HEK293 (cell line): ENCODE results near the gene RNF212.

Source experiments
- CTCF ChIP-seq: fragments of 450-650 bp; formaldehyde crosslinking; IDR thresholded peaks from 2 replicates; pipeline ENCODE4 v1.5.1; 2016; ENCODE audit warnings: missing biosample characterization, missing genetic modification characterization
- PRDM1 ChIP-seq: fragments of 450-650 bp; formaldehyde crosslinking; IDR thresholded peaks from 2 replicates; pipeline ENCODE4; 2016; ENCODE audit warnings: missing biosample characterization, missing genetic modification characterization
- YY1 ChIP-seq: fragments of 450-650 bp; formaldehyde crosslinking; IDR thresholded peaks from 2 replicates; pipeline ENCODE4 v1.5.1; 2018; ENCODE audit warnings: missing biosample characterization, missing genetic modification characterization
- ZNF302 ChIP-seq: fragments of 450-650 bp; formaldehyde crosslinking; IDR thresholded peaks from 2 replicates; pipeline ENCODE4 v1.5.1; 2016; ENCODE audit warnings: missing biosample characterization, missing genetic modification characterization, low read depth
- ZNF548 ChIP-seq: fragments of 450-650 bp; formaldehyde crosslinking; IDR thresholded peaks from 2 replicates; pipeline ENCODE4 v1.5.1; 2016; ENCODE audit warnings: missing biosample characterization, missing genetic modification characterization
- ZNF585B ChIP-seq: fragments of 450-650 bp; formaldehyde crosslinking; IDR thresholded peaks from 2 replicates; pipeline ENCODE4 v1.5.1; 2016; ENCODE audit warnings: missing biosample characterization, missing genetic modification characterization
- ZNF704 ChIP-seq: fragments of 450-650 bp; formaldehyde crosslinking; IDR thresholded peaks from 2 replicates; pipeline ENCODE4 v1.5.1; 2016; ENCODE audit warnings: missing biosample characterization, missing genetic modification characterization
- TF ChIP-seq, protein P1 (sequence below): sonication (generic); formaldehyde crosslinking; IDR thresholded peaks from 2 replicates; pipeline ENCODE4 v1.8.1; 2022; ENCODE audit warnings: mild to moderate bottlenecking, moderate library complexity, missing genetic modification reagents

- TF ChIP-seq YY1 (tag by site-specific recombination) (no peak), ZNF704 (tag by site-specific recombination) (no peak), PRDM1 (no peak), ZNF548 (no peak), CTCF (tag by site-specific recombination) (no peak), ZNF585B (tag by site-specific recombination) (no peak), ZNF302 (no peak)
- TF ChIP-seq, protein P1, sequence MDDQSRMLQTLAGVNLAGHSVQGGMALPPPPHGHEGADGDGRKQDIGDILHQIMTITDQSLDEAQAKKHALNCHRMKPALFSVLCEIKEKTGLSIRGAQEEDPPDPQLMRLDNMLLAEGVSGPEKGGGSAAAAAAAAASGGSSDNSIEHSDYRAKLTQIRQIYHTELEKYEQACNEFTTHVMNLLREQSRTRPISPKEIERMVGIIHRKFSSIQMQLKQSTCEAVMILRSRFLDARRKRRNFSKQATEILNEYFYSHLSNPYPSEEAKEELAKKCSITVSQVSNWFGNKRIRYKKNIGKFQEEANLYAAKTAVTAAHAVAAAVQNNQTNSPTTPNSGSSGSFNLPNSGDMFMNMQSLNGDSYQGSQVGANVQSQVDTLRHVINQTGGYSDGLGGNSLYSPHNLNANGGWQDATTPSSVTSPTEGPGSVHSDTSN (CRISPR knock-in tag), result no peak
Measured at GRCh38 chr4:1027915-1028238, 85.5 kb downstream of the RNF212 start.
